ENCODE data around the gene BRMS1.
"Not testable (repeated sequence)": the region's sequence is repeated elsewhere in the genome, so short reads cannot be mapped to it uniquely, and the experiment has no call there.

BRMS1 gene

DNA sequence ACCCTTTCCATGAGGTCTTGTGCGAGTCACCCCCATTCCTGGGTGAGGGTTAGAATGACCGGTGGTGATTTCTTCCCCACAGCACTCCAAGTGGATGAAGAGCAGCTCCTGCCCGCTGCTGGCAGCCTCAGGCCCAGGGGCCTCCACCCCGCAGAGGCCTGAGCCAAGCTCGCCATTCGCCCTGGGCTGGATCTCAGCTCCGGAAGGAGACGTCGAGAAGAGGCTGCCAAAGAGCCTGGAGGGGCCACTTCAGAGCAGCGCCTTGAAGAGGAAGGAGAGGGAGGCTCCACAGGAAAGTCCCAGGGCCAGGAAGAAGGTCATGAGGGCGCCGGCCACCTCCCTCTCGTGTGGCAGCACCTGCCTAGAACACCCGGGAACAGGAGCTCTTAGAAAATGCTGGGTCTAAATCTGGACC lies 18.3 kb upstream of the BRMS1 start:
- DNase-seq (ENCODE audit: low spot score), result no peak

DNA sequence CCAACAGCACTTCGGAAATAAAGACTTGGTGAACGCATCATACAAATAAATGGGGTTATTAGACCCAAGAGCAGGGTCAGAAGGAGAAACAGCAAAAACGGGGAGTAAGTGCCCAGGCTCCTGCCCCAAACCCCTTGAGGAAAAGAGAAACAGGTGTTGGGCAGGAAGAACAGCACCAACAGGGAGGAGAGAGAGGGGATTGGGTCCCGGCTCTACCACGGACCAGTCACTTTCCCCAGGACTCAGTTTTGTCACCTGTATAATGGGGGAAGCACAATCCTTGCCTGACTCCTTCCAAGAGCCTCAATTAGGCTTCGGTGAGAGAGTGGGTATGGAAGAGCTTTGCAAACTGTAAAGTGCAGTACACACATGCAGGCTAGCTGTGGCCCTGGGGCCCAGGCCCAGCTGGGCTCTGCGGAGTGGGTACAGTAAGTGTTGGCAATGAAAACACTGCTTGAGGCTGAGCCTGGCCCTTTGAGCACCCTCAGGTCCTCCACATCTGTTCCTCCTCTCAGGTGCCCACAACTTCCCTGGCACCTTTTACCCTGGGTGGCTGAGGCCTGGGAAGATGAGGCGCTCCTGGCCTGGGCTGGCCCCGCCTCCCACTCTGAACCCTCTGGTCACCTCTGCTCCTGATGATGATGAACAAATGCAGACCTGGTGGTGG lies 17.7 kb upstream of the BRMS1 start:
- no peak for DNase-seq (ENCODE audit: low spot score)

DNA sequence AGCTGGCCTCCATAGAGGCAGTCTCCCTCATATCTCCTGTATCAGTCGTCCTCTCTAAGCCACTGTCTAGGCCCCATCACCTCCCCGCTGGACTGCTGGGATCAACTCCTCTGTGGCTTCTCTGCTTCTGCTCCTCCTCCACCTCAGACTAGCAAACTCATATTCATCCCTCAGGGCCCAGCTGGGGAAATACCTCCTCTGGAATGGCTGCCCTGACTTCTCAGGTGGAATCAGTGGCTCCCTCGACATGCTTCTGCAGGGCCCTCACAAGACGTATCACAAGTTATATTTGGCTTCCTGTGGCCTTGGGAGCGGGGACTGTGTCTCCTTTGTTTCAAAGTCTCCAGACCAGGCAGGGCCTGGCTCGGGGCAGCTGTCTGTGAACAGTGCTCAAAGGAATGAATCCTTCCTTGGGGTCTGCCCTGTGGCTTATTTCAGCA lies 16.6 kb upstream of the BRMS1 start:
- no peak for DNase-seq (ENCODE audit: low spot score)

- no peak for DNase-seq (ENCODE audit: low spot score)
Measured at GRCh38 chr11:66360406-66361073, 15.6 kb upstream of the BRMS1 start.

- no peak for DNase-seq (ENCODE audit: low spot score)
Measured at GRCh38 chr11:66359662-66360087, 14.8 kb upstream of the BRMS1 start.

DNA sequence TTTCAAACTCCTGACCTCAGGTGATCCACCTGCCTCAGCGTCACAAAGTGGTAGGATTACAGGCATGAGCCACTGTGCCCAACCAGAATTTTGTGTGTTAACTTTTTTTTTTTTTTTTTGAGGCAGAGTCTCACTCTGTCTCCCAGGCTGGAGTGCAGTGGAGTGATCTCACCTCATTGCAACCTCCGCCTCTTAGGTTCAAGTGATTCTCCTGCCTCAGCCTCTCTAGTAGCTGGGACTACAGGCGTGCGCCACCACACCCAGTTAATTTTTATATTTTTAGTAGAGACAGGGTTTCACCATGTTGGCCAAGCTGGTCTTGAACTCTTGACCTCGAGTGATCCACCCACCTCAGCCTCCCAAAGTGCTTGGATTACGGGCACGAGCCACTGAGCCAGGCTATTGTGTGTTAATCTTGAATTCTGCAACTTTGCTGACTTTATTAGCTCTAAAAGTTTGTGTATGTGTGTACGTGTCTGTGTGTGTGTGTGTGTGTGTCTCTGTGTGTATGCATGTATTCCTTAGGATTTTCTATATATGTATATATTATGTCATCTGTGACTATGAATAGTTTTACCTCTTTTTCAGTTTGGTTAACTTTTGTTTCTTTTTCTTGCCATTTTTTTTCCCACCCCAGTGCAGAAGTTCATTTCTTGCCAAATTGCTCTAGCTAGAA lies 5.8 kb upstream of the BRMS1 start:
- not testable (repeated sequence) for DNase-seq (ENCODE audit: low spot score)

DNA sequence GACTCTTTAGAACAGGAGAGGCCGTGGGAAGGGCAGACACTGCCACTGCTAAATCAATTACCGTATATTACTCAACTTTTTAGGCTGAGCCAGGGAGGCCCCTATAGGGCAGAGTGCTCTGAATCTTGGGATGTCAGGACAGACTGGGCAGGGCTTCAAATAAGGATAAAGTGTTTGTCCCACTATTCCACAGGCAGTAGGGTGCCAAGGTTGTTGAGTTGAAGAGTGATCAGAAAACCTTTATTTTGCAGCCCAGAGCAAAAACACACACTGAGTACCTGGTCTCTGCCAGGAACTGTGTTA lies 4.1 kb upstream of the BRMS1 start:
- no peak for DNase-seq (ENCODE audit: low spot score)

DNA sequence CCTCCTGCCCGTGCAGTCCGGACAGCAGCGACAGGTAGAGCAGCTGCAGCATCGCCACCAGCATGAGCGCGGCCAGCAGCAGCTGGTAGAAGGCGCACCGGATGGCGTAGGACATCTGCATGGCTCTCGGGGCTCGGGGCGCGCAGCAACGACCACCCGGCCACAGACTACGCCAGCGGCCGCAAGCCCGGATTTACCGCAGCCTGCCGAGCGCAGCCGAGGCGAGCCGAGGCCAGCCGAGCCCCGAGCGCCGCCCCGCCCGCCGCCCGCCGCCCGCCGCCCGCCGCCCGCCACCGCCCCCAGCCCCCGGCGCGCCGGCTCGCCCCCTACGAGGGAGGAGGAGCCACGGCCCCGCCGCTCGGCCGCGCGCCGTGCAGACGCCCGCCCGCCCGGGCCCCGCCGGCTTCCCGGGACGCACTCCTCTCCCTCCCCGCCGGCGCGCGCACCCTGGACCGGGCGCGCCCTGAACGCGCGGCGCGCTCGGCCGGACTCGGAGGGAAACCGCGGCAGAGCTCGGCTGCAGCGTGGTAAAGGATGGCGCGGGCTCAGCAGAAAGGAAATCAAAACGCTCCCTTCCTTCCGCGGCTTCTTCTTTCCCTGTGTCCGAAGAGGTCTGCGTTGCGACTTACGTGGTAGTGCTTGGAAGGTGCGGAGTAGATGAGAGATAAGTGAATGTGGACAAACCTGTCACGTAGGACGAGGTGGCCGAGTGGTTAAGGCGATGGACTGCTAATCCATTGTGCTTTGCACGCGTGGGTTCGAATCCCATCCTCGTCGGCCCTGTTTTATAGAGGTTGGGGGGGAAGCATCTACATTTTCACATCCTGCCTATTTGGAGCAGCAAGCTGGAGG lies 2.7 kb upstream of the BRMS1 start, which contains the start of gene B4GAT1:
TSS of gene B4GAT1 (minus strand) at position 205 of the 852 bp plus-strand sequence. CDS start at position 121, 84 bp downstream.
- peak; percentile 85 for DNase-seq (ENCODE audit: low spot score)

GRCh38 chr11:66346476-66347424 lies 1.8 kb upstream of the BRMS1 start:
- DNase-seq (ENCODE audit: low spot score), result no peak

GRCh38 chr11:66345316-66345649 lies 379 bp upstream of the BRMS1 start:
- DNase-seq (ENCODE audit: low spot score), result no peak

DNA sequence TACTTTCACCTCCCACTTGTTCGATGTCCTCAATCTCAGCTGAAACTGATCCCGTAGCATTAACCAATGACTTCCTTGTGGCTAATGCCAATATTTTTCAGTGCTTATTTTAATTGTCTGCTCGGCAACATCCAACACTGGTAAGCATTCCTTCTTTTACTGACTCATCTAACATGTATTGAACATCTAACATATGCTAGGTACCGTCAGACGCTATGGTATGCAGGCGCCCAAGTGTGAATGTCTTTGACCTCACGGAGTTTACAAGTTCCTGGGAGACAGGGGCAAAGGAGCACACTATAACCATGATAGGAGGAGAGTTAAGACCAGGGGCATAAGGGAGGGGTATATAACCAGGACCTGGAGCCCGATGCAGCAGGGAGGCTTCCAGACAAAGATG lies 1.7 kb downstream of the BRMS1 start:
- DNase-seq (ENCODE audit: low spot score), result no peak

GRCh38 chr11:66341502-66342126 lies 3.3 kb downstream of the BRMS1 start:
- DNase-seq (ENCODE audit: low spot score), result no peak

- no peak for DNase-seq (ENCODE audit: low spot score)
Measured at GRCh38 chr11:66340596-66341501, 4.1 kb downstream of the BRMS1 start.

DNA sequence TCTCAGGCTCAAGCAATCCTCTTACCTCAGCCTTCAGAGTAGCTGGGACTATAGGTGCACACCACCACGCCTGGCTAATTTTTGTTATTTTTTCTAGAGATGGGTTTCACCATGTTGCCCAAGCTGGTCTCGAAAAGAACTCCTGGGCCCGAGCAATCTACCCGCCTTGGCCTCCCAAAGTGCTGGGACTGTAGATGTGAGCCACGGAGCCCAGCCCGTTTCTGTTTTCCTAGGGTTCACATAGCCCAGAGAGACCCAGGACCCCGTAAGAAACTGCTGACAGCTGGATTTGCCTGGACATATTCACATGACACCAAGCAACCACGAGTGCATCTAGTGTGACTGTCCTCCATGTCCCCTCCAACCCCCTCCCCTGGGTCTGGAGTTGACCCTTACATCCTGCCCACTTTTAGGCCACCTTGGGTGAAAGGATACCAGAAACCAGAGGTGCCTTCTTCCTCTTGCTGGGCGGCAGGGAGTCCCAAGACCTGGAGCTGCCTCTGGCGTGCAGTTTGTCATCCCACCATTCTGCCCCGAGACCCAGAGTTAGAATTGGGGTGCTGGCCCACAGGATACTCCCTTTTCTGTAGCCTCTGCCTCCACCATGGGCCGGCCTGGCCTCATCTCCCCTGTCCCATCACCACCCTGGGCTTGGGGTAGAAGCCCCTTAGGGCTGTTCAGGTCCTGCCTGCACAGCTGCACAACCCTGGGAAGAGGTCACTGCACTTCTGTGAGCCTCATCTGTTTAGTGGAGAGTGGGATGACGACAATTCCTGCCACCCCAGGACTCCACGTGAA lies 5.0 kb downstream of the BRMS1 start:
- DNase-seq (ENCODE audit: low spot score), result no peak

DNA sequence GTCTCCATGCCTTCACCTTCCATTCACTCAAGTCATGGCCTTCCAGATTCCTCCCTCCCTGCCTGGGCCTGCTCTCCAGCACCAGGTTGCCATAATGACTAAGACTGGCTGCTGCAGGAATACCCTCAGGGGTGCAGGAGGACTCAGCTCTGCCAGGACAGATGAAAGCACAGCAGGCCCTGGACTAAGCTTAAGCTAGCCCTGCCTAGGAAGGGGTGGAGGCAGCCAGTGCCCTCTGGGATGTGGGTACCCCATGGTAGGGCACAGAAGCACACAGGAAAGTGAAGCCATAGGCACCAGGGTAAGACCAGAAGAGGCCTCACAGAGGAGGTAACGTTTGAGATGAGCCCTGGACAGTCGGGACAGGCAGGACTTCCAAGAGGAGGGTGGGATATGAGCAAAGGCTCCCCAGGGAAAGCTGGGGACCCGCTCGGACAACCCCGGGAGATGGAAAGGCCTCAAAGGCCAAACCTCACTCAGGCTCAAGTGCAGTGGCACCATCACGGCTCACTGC lies 5.7 kb downstream of the BRMS1 start:
- DNase-seq (ENCODE audit: low spot score), result no peak

GRCh38 chr11:66338276-66339161 lies 6.4 kb downstream of the BRMS1 start:
- no peak for DNase-seq (ENCODE audit: low spot score)

DNA sequence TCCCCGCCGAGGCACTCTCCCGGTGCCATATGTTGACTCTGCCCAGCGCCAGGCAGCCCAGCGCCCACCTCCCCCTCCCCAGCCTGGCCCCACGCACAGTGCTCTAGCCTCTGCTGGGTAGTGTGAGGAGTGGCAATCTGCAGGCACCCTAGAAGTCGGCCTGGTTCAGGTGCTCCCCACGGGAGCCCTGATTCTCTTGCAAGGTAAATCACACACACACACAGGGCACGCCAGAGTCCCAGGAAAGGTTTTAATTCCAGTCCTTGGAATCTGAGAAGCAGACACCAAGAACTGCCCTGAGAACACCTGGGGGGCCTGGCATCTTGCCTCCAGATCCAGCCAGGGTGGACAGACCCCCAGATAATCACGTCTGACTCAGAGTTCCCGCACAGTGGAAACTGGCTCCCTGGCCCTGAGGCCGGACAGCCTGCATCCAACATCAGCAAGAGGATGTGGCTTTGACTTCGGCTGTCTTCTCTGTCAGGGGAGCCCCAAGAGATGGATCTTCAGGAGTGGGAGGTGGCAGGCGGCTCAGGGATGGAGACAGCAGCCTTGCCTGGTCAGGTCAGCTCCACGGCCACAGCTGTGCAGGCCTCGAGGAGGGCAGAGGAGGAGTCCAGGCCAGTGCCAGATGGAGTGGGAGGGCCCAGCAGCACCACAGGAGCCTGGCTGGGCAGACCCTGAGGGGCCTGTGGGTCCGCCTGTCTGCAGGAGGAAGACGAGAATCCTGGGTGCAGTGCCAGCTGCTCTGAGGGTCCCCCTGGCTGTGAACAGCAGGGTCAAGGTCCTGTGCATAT lies 7.6 kb downstream of the BRMS1 start:
- no peak for DNase-seq (ENCODE audit: low spot score)
